HG02884 (cell line): Measurements from ENCODE around the gene ATP2C2.
"Not testable (repeated sequence)": the region's sequence is repeated elsewhere in the genome, so short reads cannot be mapped to it uniquely, and the experiment has no call there.

ENCODE experiments used
- ATAC-seq: cut with Tn5 transposase; IDR thresholded peaks from one replicate; pipeline ENCODE4 v1.9.1; 2021; ENCODE audit warnings: mild to moderate bottlenecking, moderate library complexity; ENCODE audit not compliant: unreplicated experiment

ATP2C2 gene

GRCh38 chr16:84368308-84368996 is at the start of gene ATP2C2:
TSS of gene ATP2C2 (plus strand) at chr16:84368538. CDS start at chr16:84368616, 78 bp downstream.
- no peak for ATAC-seq

GRCh38 chr16:84319146-84319760 is 49.1 kb upstream of the ATP2C2 start:
- ATAC-seq: no peak

- no peak for ATAC-seq
Measured at GRCh38 chr16:84320511-84320910, 47.8 kb upstream of the ATP2C2 start.

- ATAC-seq: no peak
Measured at GRCh38 chr16:84321932-84322331, 46.4 kb upstream of the ATP2C2 start.

GRCh38 chr16:84322749-84323148 is 45.6 kb upstream of the ATP2C2 start:
- ATAC-seq: no peak

- no peak for ATAC-seq
Measured at GRCh38 chr16:84323606-84324005, 44.7 kb upstream of the ATP2C2 start.

- no peak for ATAC-seq
Measured at GRCh38 chr16:84324434-84325262, 43.7 kb upstream of the ATP2C2 start.

GRCh38 chr16:84326545-84326944 is 41.8 kb upstream of the ATP2C2 start:
- no peak for ATAC-seq

GRCh38 chr16:84327926-84328505 is 40.3 kb upstream of the ATP2C2 start:
- no peak for ATAC-seq

GRCh38 chr16:84329016-84329415 is 39.3 kb upstream of the ATP2C2 start:
- no peak for ATAC-seq

GRCh38 chr16:84329843-84330684 is 38.3 kb upstream of the ATP2C2 start:
- no peak for ATAC-seq

GRCh38 chr16:84330685-84331050 is 37.7 kb upstream of the ATP2C2 start:
- no peak for ATAC-seq

- ATAC-seq: no peak
Measured at GRCh38 chr16:84331998-84332780, 36.1 kb upstream of the ATP2C2 start.

GRCh38 chr16:84332975-84333684 is 35.2 kb upstream of the ATP2C2 start:
- no peak for ATAC-seq

- ATAC-seq: no peak
Measured at GRCh38 chr16:84334058-84334457, 34.3 kb upstream of the ATP2C2 start.

- no peak for ATAC-seq
Measured at GRCh38 chr16:84334482-84334881, 33.9 kb upstream of the ATP2C2 start.

GRCh38 chr16:84337236-84337635 is 31.1 kb upstream of the ATP2C2 start:
- ATAC-seq: not testable (repeated sequence)

GRCh38 chr16:84339311-84339710 is 29.0 kb upstream of the ATP2C2 start:
- no peak for ATAC-seq

GRCh38 chr16:84339766-84340165 is 28.6 kb upstream of the ATP2C2 start:
- ATAC-seq: no peak
